AG10803 (cell line): ENCODE results near the gene DHCR7.

Source experiments
- DNase-seq: peaks from one replicate; pipeline ENCODE4 v3.0.0; 2010; ENCODE audit warnings: low read depth
- H3K4me3 ChIP-seq: 2 replicates; pipeline ENCODE4 v1.5.1; 2011; ENCODE audit warnings: mild to moderate bottlenecking, low read length, control low read depth
- CTCF ChIP-seq: conservative IDR thresholded peaks from 2 replicates; pipeline ENCODE4 v1.5.1; 2011; ENCODE audit warnings: mild to moderate bottlenecking, low read length, control low read depth, inconsistent platforms

DHCR7 gene

GRCh38 chr11:71451596-71452198 is 3.5 kb upstream of the DHCR7 start:
- no peak for TF ChIP-seq CTCF
- DNase-seq, result no peak
- 0 out of 2 replicates have a peak overlapping the region, but pooled peaks have one; percentile 9 for H3K4me3 ChIP-seq

GRCh38 chr11:71450939-71451338 is 2.7 kb upstream of the DHCR7 start:
- TF ChIP-seq CTCF, result no peak
- no peak overlapping the region for H3K4me3 ChIP-seq
- no peak for DNase-seq

GRCh38 chr11:71450507-71450906 is 2.3 kb upstream of the DHCR7 start:
- no peak for TF ChIP-seq CTCF
- H3K4me3 ChIP-seq, result no peak overlapping the region

GRCh38 chr11:71449596-71449995 is 1.4 kb upstream of the DHCR7 start:
- no peak for TF ChIP-seq CTCF
- peak overlapping the region; percentile 97 for H3K4me3 ChIP-seq
- no peak for DNase-seq

More at GRCh38 chr11:71450507-71450906, 2.3 kb upstream of the DHCR7 start:
- no peak for DNase-seq

GRCh38 chr11:71447791-71448256 is 369 bp downstream of the DHCR7 start:
- peak overlapping the region; percentile 73 for H3K4me3 ChIP-seq
- no peak for TF ChIP-seq CTCF
- peak; percentile 2 for DNase-seq

GRCh38 chr11:71446942-71447688 is 1.1 kb downstream of the DHCR7 start:
- peak; percentile 81 for DNase-seq
- H3K4me3 ChIP-seq, result peak overlapping the region; percentile 73
- TF ChIP-seq CTCF, result no peak

GRCh38 chr11:71446150-71446549 is 2.0 kb downstream of the DHCR7 start:
- TF ChIP-seq CTCF, result no peak
- H3K4me3 ChIP-seq, result no peak overlapping the region
- DNase-seq, result no peak
